Hindlimb muscle (tissue), 1 donor: ENCODE results near the gene PIEZO1. TPM values are rescaled to one million over a fixed set of nuclear protein-coding genes. Genes with fewer than 3 reads are reported as not detected.

Experiments
- DNase-seq: peaks from one replicate; pipeline ENCODE4 v3.0.0-alpha.2; 2013
- polyA plus RNA-seq: library from polyadenylated mRNA; unstranded; fragments of 120-200 nt; gene quantifications from one replicate; pipeline ENCODE4 v1.2.1, GENCODE V29; 2013; ENCODE audit not compliant: insufficient read length

The PIEZO1 gene
- polyA plus RNA-seq, 1 donor, result 71.1 TPM

- DNase-seq, result no peak
These were observed 31.0 kb upstream of the PIEZO1 start for GRCh38 chr16:88815901-88816589.

- DNase-seq, result no peak
These were observed 30.2 kb upstream of the PIEZO1 start for GRCh38 chr16:88815227-88815626.

GRCh38 chr16:88814144-88814502, 29.1 kb upstream of the PIEZO1 start:
- no peak for DNase-seq

GRCh38 chr16:88813269-88814143, 28.5 kb upstream of the PIEZO1 start:
- DNase-seq, result no peak

GRCh38 chr16:88812513-88813268, 27.7 kb upstream of the PIEZO1 start:
- no peak for DNase-seq

GRCh38 chr16:88811769-88812512, 26.9 kb upstream of the PIEZO1 start, which contains the start of gene APRT:
APRT (minus strand) TSS chr16:88811928; CDS start chr16:88811899, 29 bp downstream.
- DNase-seq, result peak; percentile 94

- DNase-seq, result peak; percentile 91
These were observed 26.1 kb upstream of the PIEZO1 start for GRCh38 chr16:88810912-88811768.

GRCh38 chr16:88810166-88810911, 25.3 kb upstream of the PIEZO1 start:
- DNase-seq, result no peak

- no peak for DNase-seq
These were observed 24.7 kb upstream of the PIEZO1 start for GRCh38 chr16:88809676-88810165.

- no peak for DNase-seq
These were observed 24.2 kb upstream of the PIEZO1 start for GRCh38 chr16:88809068-88809675.

GRCh38 chr16:88807626-88808453, 22.8 kb upstream of the PIEZO1 start:
- no peak for DNase-seq

GRCh38 chr16:88807142-88807625, 22.2 kb upstream of the PIEZO1 start:
- DNase-seq, result no peak

- DNase-seq, result no peak
These were observed 21.6 kb upstream of the PIEZO1 start for GRCh38 chr16:88806491-88807111.

GRCh38 chr16:88805887-88806393, 20.9 kb upstream of the PIEZO1 start:
- DNase-seq, result no peak

GRCh38 chr16:88805340-88805715, 20.3 kb upstream of the PIEZO1 start:
- no peak for DNase-seq

GRCh38 chr16:88804552-88805339, 19.7 kb upstream of the PIEZO1 start:
- DNase-seq, result no peak

GRCh38 chr16:88804173-88804551, 19.1 kb upstream of the PIEZO1 start:
- no peak for DNase-seq
